Panc1 (cell line): ENCODE results near the gene UPB1. TPM values are rescaled to one million over a fixed set of nuclear protein-coding genes. Genes with fewer than 3 reads are reported as not detected.
A peak's percentile ranks its signal among the peaks of the same experiment; 100 is the strongest.

Experiments used
- ATAC-seq: fragments of 200-7000 bp; cut with Tn5 transposase; 2 replicates; pipeline ENCODE4 v1.9.1; 2020; ENCODE audit warnings: mild to moderate bottlenecking, moderate library complexity
- BruUV-seq: library from RNA; stranded (reverse); fragments of 400-500 nt; replicated peaks from 2 replicates; lab custom pipeline; 2021; lab: Mats Ljungman, UMichigan
- CTCF ChIA-PET: fragments of 300-600 bp; sonication (Branson Sonifier 250); formaldehyde crosslinking; loops from one replicate; lab custom pipeline; 2022; ENCODE audit warnings: antibody characterized with exemption; lab: Charles Lee
- POLR2A ChIA-PET: fragments of 300-600 bp; sonication (Branson Sonifier 250); formaldehyde crosslinking; loops from one replicate; lab custom pipeline; 2022; ENCODE audit warnings: antibody characterized with exemption; lab: Charles Lee
- DNase-seq: peaks from one replicate; pipeline ENCODE4 v3.0.0-alpha.2; 2010; ENCODE audit warnings: low read depth, low spot score
- H3K27ac ChIP-seq: 2 replicates; pipeline ENCODE4 v1.5.1; 2011; ENCODE audit warnings: mild to moderate bottlenecking, low read length, inconsistent platforms
- H3K27me3 ChIP-seq: fragments of 200-500 bp; sonication (Bioruptor generic); 2 replicates; pipeline ENCODE4 v1.6.0; 2014; ENCODE audit warnings: low read length, inconsistent platforms; ENCODE audit not compliant: control insufficient read depth, insufficient read depth
- H3K36me3 ChIP-seq: fragments of 200-500 bp; sonication (Bioruptor generic); 2 replicates; pipeline ENCODE4 v1.5.1; 2014; ENCODE audit warnings: inconsistent platforms, mild to moderate bottlenecking, low read length, moderate library complexity; ENCODE audit not compliant: control insufficient read depth, insufficient read depth
- H3K4me1 ChIP-seq: 2 replicates; pipeline ENCODE4 v1.5.1; 2011; ENCODE audit warnings: inconsistent platforms, mild to moderate bottlenecking, low read length, moderate library complexity; ENCODE audit not compliant: control insufficient read depth, insufficient read depth
- H3K4me3 ChIP-seq, 2 experiments: 2 replicates each; pipeline ENCODE4 v1.5.1; 2011 to 2012; ENCODE audit warnings: low read depth in 2 of 2, low read length in 2 of 2, mild to moderate bottlenecking in 2 of 2, inconsistent platforms in 1 of 2, moderate library complexity in 1 of 2
- H3K9me3 ChIP-seq: fragments of 200-500 bp; sonication (Bioruptor generic); 2 replicates; pipeline ENCODE4 v1.5.1; 2014; ENCODE audit warnings: low read depth, mild to moderate bottlenecking, inconsistent platforms, low read length, moderate library complexity; ENCODE audit not compliant: control insufficient read depth, insufficient read depth
- CTCF ChIP-seq: fragments of 450-650 bp; IDR thresholded peaks from 2 replicates; pipeline ENCODE4 v1.5.1; 2017; ENCODE audit warnings: mild to moderate bottlenecking
- POLR2AphosphoS5 ChIP-seq: IDR thresholded peaks from 2 replicates; pipeline ENCODE4 v1.6.1; 2012; ENCODE audit warnings: mild to moderate bottlenecking, low read depth, low read length, moderate library complexity
- REST ChIP-seq, 2 experiments: IDR thresholded peaks; 2 replicates each; pipeline ENCODE4 v1.6.1; 2011 to 2012; ENCODE audit warnings: low read depth in 2 of 2, control low read depth in 1 of 2, low read length in 1 of 2, mild to moderate bottlenecking in 1 of 2, moderate library complexity in 1 of 2; ENCODE audit not compliant: insufficient read depth in 1 of 2
- SIN3A ChIP-seq: IDR thresholded peaks from 2 replicates; pipeline ENCODE4 v1.6.1; 2012; ENCODE audit warnings: low read depth, mild to moderate bottlenecking, low read length, moderate library complexity, borderline replicate concordance; ENCODE audit not compliant: insufficient read depth
- TCF7L2 ChIP-seq: IDR thresholded peaks from 2 replicates; pipeline ENCODE4 v1.6.1; 2011; ENCODE audit warnings: mild to moderate bottlenecking, low read depth, low read length, inconsistent platforms
- in situ Hi-C: cut with HindIII; loops from 2 replicates; pipeline ENCODE4 v1.10.0; 2016; ENCODE audit warnings: low sequenced_read_pairs, low pct_unique_long_range_greater_than_20kb
- intact Hi-C: fragments of 100-400 bp; cut with micrococcal nuclease; formaldehyde crosslinking; loops from one replicate; pipeline ENCODE4 v1.10.0; 2022; ENCODE audit not compliant: unreplicated experiment
- total RNA-seq: library from RNA; stranded (reverse); gene quantifications from one replicate; pipeline ENCODE4 v1.2.1, GENCODE V29; 2021; ENCODE audit not compliant: unreplicated experiment

The UPB1 gene
- total RNA-seq, 1 experiment from 2014 or later, result 0.10 TPM

- H3K4me1 ChIP-seq, result peaks cover 20% of the 10 kb centered on the region
- in situ Hi-C loops (no loop called here), intact Hi-C loops (no loop called here)
- ChIA-PET CTCF (interaction anchor here (0.6 kb wide), 1 partner anchor 132 kb away, joined by 8 read pairs; no protein-coding TSS in a partner anchor), POLR2A (interaction anchor here (0.6 kb wide), 2 partner anchors 139 to 540 kb away, joined by 5 to 7 read pairs; no protein-coding TSS in a partner anchor)
- DNase-seq, result peak; percentile 89
- TF ChIP-seq TCF7L2, result peak; percentile 57
- TF ChIP-seq CTCF, result no peak
- 0 out of 2 replicates have a peak, but pooled peaks have one; percentile 4 for TF ChIP-seq SIN3A
- no peak for TF ChIP-seq REST (IDR thresholded peaks at IDR 0.05; ENCODE audit: insufficient read depth in 1 of 2, low read depth in 2 of 2, low read length in 1 of 2)
- TF ChIP-seq POLR2AphosphoS5, result peak; percentile 71
- H3K27me3 ChIP-seq, result no peaks in the 10 kb centered on the region
- BruUV-seq, result no TSS peak
- peaks cover 24% of the 10 kb centered on the region for H3K36me3 ChIP-seq
- H3K27ac ChIP-seq, result peak within 1 kb of the TSS; percentile 95
- peak within 1 kb of the TSS; percentile 96 to 97 for H3K4me3 ChIP-seq
- ATAC-seq, result peak; percentile 93
- H3K9me3 ChIP-seq, result no peaks in the 10 kb centered on the region
These were observed 60.3 kb downstream of the UPB1 start, which contains the start of gene SNRPD3 for GRCh38 chr22:24555165-24556039. Gene SNRPD3, plus strand, starts transcription at chr22:24555999. Its CDS starts 1,676 bp downstream, at chr22:24557675.

- in situ Hi-C loops, result no loop called here
- no peak overlapping the region for H3K27ac ChIP-seq
These were observed 64.3 kb downstream of the UPB1 start for GRCh38 chr22:24559471-24559870.

More at GRCh38 chr22:24559471-24559870, 64.3 kb downstream of the UPB1 start:
- ChIA-PET POLR2A (no interaction called here), CTCF (no interaction called here)
- Histone ChIP-seq H3K4me3 (no peak overlapping the region), H3K36me3 (peaks cover 26% of the 10 kb centered on the region), H3K9me3 (no peaks in the 10 kb centered on the region), H3K4me1 (peaks cover 13% of the 10 kb centered on the region), H3K27me3 (no peaks in the 10 kb centered on the region)
- intact Hi-C loops, result no loop called here
- no TSS peak for BruUV-seq
- ATAC-seq (no peak), DNase-seq (no peak)
- no peak for TF ChIP-seq POLR2AphosphoS5
- no peak for TF ChIP-seq REST (IDR thresholded peaks at IDR 0.05; ENCODE audit: insufficient read depth in 1 of 2, low read depth in 2 of 2, low read length in 1 of 2)
- TF ChIP-seq SIN3A, result no peak
- TF ChIP-seq TCF7L2, result no peak
- TF ChIP-seq CTCF, result no peak
